Measurements from ENCODE around the gene RER1. TPM values are rescaled to one million over a fixed set of nuclear protein-coding genes. Genes with fewer than 3 reads are reported as not detected.

Gene RER1
- polyA plus RNA-seq, 1 donor: 70.7 TPM

DNA sequence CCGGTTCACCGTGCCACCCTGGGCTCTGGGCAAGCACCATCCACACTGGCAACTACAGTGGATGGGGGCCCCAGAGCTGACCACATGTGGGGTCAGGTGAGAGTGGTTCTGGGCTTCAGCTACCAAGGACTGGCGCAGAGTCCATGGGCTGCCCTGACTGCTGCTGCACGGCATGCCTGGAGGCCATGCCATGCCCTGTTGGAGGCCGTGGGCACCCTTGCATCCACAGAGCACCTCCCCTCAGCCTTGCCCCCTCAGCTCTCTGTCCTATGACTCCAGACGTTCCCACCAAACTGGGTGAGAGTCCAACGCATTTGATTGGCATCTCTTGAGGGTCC, 15.7 kb upstream of the RER1 start:
- no peak for DNase-seq (ENCODE audit: low read depth)

DNA sequence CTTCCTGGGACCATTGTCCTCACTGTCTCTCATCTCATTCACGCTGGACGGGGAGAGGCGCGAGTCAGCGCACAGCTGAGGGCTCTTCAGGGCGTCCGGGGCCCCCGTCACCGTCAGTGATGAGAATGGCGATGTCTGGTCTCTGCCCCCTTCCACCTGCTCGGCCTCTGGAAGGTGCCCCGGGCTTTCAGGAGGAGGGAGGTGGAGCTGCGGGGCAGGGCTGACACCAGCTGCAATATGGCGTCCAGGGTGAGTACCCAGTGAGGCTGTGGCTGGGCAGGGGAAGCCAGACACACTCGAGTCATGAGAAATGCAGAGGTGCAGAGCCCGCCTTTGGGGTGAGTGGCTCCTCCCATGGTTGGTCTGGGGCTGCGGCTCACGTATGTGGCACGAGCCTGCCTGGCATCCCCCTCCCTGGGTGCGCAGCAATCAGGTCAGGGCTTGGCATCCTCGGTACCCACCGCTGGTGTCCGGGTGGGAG, 15.3 kb upstream of the RER1 start:
- no peak for DNase-seq (ENCODE audit: low read depth)

DNA sequence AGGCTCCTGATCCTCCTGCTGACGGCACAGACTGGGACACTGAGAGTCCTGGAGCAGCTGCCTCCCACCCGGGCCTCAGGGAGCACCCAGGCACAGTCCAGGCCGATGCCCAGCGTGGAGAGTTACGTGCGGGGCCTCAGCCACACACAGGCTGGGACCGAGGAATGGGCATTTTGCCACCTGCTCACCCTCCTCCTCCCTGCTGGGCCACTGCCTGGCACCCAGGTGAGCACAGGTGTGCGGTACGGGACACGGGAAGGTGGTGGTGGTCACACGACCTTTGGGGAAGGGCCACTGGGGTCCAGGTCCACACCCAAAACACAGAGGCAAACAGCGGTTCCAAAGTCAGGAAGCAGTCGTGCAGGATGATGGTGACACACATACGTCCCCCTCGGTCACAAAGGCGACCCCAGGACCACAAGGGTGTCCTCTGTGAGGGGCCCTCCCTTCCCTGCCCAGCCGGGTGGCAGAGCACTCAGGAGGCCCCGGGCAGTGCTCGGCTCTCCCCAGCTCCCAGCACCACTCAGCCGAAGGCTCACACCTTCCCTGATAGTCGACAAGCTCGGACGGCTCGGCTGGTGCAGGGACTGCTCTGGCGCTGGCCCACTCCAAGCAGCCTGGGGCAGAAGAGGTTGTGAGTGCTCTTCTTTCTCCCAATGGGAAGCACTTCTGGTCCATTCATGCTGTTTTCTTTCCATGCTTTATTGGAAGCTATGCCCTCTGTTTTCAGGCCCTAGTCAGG, 14.5 kb upstream of the RER1 start:
- no peak for DNase-seq (ENCODE audit: low read depth)

DNA sequence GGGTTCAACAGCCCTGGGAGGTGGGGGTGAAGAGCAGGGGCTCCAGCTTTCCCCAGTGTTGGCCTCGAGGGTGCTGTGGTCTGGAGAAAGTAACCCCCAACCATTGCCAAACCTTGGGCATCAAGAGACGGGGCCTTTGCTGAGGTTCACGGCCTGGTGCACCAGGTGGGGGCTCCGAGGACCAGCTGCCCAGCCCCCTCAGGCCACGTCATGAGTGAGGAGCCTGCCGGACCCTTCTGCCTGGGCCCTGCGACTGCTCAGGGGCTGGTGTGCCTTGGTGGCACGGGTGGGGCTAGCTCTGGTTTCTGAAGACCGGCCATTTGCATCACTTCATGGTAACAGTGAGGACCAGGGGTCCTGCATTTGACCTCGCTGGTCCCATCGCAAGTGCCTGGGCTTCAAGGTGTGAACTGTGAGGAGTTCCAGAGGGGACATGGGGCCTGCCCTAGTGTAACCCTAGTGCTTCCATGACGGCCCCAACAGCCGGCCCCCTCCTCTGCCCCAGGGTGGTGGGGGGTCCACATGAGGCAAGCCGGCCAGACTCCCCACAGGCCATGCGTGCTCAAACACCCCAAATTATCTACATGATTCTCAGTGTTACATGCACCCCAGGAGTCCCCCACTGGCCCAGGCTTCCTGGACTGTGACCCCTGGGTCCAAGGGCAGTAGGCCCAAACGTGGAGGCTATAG, 13.7 kb upstream of the RER1 start:
- no peak for DNase-seq (ENCODE audit: low read depth)

DNA sequence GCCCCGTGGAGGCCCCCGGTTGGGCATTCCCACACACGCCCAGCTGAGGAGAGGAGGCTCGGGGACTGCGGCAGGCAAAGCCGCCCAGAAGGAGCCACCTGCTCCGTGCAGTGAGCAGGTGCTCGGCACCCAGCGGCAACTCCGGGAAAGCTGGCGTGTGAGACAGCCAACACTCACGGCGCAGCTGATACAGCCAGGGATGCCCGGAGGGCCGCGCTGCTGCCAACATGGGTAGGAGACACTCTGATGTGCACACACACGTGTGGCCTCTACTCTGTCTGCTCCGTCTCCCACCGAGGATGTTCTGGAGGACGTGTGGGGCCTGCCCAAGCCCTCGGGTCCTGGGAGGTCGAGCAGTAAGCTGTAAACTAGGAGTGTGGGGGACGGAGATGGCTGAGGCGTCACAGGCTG, 13.2 kb upstream of the RER1 start:
- no peak for DNase-seq (ENCODE audit: low read depth)

DNA sequence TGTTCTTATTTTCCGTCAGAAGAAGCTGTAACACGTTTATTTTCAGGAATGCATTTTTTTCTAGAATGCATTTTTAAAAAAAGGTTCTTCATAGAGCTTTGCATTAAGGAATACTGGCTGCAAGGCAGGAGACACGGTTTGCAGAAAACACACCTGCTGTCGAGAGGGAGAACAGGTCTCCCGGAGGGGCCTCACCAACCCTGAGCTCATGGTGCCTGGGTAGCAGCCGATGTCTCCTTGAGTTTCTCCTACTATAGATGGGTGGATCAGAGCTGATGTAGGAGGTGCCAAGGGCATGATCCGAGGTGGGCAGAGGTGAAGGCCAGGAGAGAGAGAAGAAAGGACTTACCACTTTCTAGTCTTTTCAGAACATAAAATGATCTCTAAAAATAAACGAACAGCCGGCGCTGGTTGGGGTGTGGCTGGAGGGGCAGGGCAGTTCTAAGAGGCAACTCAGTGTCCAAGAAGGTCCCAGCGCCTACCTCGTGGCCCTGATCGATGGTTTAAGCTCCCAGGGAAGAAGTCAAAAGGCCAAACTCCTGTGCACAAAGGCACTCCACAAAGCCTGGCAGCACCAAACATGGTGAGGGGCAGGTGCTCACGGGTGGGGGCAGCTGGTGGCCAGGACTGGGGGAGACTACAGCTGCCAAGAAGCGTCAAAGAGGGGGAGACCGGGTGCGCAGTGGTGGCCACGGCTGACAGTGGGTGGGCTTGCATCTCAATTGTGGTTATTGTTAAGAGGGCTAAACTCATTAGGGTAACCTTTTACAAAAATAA, 12.5 kb upstream of the RER1 start:
- DNase-seq (ENCODE audit: low read depth): no peak

DNA sequence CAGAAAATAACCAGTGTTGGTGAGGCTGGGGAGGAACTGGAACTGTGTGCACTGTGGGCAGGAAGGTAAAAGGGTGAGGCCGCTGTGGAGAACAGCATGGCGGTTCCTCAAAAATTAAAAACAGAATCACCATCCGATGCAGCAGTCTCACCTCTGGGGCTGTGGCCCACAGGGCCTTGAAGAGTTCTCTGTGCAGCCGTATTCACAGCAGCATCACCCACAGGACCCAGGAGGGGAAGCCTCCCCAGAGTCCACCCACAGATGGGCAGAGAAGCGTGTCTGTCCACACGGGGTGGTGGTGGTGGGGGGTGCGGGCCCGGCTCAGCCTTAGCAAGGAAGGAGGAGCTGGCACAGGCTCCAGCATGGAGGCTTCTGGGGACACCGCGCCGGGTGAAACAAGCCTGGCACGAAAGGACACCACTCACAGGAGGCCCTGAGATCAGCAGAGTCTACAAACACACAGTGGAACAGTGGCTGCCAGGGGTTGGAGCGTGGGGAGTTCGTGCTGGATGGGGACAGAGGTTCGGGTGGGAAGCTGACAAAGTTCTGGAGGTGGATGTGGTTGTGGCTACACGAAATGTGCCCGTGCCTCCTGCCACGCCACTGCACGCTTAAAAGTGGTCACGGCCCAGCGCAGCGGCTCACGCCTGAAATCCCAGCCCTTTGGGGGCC, 11.8 kb upstream of the RER1 start:
- DNase-seq (ENCODE audit: low read depth): no peak

DNA sequence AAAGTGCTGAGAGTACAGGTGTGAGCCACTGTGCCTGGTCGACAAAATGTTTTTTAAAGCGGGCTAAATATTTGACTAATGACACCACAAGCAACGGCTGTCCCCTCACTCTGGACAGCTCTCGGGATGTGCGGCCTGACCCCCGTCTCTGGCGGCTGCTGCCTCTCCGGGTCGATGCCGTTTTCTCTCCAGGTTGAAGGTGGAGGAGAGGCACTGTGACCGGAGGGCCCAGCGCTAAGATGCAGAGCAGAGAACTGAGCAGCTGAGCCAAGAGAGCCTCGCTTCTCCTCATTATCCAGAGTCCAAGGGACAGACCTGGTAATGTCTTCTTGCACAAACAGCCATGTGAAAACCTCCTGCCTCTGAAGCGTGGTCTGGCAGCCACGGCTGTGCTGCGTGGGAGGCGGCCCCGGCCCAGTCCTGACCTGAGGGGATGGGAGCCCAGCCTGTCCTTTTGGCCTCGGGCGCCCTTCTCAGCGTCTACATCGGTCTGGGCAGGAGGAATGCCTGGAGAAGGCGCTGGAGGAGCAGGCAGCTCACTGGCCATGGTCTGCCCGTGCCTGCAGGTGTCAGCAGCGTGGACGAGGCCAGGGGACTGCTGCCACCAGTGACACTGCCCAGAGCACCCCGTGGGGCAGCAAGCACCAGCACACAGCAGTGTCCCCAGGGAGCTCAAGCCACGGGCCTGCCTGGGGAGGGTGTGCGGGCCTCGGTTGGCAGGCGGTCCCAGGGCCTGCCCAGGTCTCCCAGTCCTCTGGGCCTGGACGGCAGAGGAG, 10.6 kb upstream of the RER1 start:
- no peak for DNase-seq (ENCODE audit: low read depth)

DNA sequence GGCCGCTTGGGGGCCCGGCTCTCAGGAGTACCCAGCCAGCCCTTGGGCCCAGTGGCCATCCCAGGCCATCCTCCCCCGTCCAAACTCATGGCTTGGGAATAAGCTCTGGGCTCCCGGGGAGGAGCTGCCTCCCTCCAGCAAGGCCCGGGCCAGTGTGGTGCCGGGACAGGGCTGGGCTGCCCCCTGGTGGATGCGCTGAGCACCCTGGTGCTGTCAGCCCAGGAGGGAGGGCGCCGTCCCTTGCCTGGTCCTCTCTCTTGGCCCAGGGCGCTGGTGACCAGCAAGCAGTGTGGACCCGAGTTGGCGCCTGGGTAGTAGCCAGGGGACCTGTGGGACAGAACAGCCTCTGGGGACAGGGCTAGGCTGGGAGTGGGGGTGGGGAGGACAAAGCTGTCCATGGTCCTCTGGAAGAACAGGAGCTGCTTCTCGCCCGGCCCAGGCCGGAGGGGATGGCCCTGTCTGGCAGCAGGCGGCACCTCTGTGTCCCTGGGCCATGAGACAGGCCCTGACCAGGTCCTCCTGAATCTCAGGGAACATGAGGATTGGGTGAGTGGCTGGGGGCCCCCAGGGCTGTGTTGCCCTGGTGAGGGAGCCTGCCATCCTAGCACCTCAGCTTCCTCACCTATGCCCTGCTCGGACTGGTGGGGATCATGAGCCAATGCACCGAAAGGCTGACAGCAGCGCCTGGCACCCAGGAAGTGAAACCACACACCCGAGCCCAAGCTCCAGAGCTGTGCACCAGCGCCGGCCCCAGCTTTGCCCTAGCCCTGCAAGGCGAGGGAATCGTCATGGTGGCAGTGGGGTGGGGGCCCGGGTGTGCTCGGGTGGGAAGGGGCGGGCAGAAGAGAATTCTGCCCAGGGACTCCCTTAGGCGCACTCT, 9.7 kb upstream of the RER1 start:
- DNase-seq (ENCODE audit: low read depth): no peak

DNA sequence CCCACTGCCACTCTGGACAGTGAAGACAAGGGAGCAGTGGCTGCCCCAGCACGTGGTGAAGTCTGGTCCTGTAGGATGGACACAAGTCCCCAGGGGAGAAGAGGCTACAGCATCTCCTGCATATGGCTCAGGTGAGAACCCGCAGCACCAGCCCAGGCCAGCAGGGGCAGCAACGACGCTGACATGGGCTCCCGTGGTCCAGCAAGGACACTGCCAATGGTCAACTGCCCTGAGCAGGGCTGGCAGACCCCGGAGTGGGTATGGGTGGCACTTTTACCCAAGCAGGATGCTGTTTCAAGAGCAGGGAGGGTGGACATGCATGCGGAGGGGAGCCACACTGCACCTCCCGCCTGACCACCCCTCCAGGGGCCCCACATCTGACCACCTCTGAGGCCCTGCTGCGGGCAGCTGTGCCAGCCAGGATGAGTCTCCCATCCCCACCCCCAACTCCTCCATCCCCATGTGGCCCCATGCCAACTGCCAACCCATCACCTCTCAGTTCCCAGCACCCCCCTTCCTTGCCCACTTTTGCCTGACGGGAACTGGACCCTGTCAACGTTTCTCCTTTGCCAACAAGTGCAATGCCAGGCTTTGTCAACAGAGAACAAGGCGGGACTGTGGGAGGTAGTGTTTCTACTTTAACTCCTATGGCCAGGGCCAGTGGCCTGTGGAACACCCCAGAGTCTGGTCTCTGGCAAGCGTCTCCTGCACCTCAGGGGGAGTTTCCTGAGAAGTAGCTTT, 8.8 kb upstream of the RER1 start:
- no peak for DNase-seq (ENCODE audit: low read depth)

DNA sequence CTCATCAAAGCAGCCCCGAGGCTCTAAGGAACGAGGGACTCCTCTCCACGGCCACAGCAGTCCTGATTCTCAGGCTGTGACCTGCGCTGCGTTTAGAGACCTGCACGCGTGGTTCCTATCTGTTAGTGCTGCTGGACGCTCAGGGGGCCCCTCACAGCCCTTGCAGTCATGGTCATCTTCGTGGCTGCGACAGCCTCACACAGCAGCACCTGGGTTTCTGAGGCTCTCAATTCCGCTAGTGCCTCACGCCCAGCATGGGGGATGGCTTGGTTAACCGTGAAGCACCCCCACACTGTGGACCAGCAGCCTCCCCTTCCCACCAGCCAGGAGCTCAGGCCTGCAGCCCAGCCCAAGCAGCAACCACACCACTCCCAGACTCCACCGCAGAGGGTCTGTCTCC, 8.1 kb upstream of the RER1 start:
- no peak for DNase-seq (ENCODE audit: low read depth)

DNA sequence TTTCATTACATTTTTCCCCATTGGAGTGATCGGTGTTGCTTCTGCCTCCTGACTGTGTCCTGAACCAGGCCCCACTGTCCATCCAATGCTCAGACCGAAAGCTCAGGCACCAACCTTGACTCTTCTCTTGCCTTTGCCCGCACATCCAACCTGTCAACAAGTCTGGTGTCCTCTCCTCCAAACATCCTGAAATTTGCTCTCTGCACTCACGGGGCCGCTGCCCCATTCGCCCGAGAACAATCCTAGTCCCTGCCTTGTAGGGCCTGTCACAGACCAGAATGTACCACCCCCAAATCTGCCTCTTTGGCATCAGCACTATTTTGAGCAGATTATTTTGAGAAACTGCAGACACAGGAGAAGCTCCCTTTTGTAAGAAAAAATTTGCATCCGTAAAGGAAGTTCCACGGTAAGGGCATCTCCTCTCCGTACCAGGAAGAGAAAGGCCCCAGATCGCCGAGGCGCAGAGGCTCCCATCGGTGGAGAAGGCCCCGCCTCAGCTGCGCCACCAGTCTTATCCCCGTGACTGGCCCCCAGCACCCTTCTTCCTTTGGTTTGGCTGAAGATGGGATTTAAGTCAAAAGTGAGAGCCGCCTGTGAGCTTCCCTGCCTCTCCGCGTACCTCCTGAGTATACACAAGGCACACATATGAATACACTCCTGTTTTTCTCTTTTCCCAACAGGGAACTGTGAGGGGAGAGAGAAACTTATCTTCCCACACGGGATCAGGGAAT, 7.3 kb upstream of the RER1 start:
- no peak for DNase-seq (ENCODE audit: low read depth)

DNA sequence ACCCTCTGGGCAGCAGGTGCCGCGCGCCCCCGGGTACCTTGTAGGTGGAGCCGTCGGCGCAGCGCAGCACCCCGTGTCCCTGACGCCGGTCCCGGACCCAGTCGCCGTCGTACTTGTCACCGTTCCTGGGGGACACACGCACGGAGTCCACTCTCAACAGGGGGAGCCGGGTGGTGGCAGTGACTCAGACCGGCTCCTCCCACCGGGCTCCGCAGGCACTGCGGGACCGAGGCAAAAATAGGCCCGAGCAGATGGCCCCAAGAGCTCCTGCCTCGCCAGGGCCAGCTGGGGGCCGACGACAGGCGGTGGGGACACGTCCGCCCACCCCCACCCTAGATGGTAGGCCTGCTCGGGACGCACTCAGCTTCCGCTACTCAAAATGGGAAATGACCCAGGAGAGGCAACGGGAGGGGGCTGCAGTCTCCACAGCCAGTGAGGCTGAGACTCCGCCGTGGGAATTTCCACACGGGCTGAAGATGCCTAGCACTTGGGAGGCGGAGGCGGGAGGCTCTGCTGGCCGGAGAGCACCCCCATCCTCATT, 6.6 kb upstream of the RER1 start:
- no peak for DNase-seq (ENCODE audit: low read depth)

DNA sequence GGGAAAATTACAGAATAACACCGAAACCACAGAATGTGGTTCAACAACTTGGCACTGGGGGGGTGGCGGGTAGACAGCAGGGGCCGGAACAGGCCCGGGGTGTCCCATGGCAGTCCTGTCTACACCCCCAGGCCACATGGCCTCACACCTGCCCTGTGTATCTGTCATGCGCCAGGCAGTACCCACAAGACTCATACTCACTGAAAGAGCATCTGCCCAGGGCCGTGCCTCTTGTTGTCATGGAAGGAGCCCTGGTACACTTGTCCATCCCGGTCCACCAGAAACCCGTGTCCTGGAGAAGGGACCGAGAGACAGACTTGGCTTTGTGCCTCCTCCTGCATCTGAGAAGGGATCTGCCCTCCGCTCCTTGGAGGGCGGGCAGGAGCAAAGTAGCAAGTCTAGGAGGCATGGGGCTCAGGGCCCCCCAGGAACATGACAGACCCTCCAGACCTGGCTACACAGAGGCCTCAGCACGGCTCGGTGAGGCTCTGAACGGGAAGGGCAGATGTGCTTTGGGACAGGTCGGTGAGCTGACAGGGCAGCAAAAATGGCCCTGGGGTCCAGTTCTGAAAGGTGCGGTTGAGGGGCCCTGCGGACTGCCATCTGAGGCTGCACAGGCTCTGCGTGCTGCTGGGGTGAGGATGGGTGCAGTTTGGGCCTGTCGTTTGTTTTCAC, 5.9 kb upstream of the RER1 start:
- no peak for DNase-seq (ENCODE audit: low read depth)

DNA sequence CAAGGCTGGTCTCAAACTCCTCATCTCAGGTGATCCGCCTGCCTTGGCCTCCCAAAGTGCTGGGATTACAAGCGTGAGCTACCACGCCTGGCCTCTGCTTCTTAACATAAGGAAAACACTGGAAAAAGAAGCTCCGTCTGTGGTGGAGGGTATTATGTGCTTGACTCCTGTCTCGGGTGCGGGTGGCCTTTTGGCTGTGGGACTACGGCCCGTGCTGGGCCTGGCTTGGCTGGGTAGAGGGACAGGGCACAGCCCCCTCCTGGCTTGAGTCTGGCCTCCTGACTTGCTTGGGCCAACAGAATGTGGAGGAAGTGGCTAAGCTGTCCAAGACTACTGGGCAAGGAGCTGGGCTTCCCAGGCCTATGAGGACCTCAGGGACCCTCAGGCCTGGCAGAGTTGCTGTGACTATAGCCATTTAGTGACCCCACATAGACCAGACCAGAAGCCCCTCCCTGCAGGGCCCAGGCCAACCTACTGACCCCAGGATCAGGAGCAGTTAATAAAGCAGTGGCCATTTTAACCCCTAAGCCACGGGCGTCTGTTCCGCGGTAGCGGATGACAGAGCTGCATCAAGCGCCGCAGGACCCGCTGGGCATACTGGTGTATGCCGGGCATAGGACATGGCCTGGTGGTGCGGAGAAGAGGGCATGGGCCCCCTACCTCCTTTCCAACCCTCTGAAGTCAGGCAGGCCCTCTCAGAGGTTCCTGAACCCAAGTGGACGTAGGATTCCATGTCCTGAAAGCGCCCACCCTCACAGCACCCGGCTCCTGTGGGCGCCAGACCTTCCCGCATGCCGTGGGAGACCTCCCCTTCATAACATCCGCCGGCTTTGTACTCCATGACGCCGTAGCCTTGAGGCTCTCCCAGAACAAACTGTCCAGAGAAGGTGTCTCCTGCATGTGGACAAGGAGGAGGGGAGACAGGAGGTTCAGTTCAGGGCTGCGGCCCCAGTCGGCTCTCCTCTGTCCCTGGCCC, 4.7 kb upstream of the RER1 start:
- DNase-seq (ENCODE audit: low read depth): no peak

DNA sequence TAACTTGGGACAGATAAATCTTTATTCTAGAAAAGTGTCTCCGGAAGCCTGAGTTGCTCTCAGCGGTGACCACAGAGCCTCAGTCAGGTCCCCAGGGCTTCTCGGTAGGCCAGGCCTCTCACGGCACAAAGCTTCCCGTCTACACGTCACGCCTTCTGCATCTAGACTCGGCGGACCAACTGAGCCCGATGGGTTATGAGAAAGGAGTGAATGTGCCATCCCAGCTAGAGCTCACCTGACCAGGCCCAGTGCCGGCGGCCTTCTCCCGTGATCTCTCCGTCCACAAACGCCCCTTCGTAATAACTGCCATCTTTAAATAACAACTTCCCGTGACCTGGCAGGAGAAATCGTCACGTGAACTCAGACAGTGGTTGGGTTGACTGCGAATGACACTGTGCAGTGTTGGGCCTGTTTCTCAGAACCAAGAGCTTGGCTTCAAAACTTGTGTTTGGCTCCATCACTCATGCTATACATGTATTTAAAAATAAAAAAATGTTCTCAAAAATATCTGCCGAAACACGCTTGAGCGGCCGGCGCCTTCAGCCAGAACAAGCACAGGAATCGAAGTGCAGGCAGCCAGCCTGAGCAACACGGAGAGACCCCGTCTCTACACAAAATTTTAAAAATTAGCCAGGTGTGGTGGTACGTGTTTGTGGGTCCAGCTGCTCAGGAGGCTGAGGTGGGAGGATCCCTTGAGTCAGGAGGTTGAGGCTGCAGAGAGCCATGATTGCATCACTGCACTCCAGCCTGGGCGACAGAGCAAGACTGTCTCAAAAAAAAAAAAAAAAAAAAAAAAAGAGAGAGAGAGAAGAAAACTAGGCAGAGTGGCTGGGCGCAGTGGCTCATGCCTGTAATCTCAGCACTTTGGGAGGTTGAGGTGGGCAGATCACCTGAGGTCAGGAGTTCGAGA, 3.4 kb upstream of the RER1 start:
- no peak for DNase-seq (ENCODE audit: low read depth)
